ENCODE data around the gene ZNF732. TPM values are rescaled to one million over a fixed set of nuclear protein-coding genes. Genes with fewer than 3 reads are reported as not detected.
A peak's percentile ranks its signal among the peaks of the same experiment; 100 is the strongest.
"Not testable (repeated sequence)": the region's sequence is repeated elsewhere in the genome, so short reads cannot be mapped to it uniquely, and the experiment has no call there.

The ZNF732 gene
- total RNA-seq (2014; rRNA removed; shearing (Covaris generic)), result 0.10 and 0.66 TPM in 2 replicates

- peak; percentile 61 for DNase-seq (ENCODE audit: low spot score)
Observed at GRCh38 chr4:304969-305680, at the start of gene ZNF732. TSS of gene ZNF732 (minus strand) at chr4:305474. CDS start at chr4:305310, 164 bp downstream.

DNA sequence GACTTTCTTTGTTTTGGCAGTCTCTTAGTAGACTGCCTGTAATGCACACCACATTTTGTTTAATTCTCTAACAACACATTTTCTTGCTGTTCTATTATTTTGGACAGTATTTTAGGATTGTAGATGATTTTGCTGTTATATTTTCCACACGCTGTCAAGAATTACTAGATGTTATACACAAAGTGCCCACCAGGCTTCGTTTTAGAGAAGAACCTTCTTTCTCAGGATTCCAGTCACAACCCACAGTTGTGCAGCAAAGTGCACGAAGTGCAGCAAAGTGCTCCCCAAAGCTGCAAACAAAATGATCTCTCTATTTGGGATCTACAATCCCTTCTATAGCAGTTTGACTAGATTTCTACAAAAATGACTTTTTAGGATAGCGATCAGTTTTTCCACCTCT, 34.7 kb upstream of the ZNF732 start:
- DNase-seq (ENCODE audit: low spot score), result no peak

DNA sequence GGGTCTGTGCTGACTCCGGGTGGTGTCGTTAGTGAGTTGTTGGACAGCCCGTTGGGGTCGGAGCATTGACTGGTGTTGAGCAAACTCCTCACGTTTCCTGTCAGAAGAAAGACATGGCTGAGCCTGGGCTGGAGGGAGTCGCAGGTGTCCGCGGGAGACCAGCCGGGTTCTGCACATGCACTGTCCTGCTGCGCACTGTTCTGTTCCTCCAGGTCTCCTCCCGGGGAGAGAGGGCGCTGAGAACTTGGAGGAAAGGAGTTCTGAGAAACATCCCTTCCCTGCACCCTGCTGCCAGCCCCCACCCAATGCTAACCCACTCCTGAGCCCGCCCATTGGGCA, 33.5 kb upstream of the ZNF732 start:
- no peak for DNase-seq (ENCODE audit: low spot score)

DNA sequence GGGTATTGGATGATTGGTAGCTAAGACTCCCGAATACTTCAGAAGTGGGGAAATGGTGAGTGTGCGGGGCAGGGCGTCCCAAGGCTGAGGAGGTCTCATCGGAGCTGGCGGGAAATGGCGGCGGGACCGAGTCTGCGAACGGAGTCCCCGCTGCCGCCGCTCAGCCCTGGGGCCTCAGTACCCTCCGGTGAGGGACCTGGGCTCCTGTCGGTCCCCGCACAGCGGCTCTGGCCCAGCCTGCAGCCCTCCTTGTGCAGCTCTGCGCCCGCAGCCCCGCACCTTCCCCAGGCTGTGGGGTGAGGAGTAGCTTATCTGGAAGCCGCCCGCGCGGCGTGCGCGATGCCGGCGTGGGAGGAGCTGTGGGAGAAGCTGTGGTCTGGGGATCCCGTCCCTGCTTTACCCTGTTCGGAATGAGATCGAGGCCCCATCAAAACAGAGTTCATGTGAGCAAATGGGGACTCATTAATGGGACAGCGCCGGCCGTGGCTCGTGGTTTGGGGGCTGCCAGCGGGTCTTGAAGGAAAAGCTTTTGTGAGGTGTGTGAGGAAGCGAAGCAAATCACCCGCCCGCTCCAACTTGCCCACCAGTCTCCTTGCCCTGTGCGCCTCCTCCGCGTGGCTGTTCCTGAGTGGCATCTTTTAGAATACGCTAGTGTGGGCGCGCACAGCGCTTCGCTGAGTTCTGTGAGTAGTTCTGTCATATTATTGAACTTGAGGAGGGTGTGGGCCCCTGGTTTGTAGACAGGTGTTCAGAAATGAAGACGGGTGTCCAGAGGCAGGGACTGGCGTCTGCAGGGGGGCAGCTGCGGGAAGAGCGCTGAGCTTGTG, 32.9 kb upstream of the ZNF732 start:
- DNase-seq (ENCODE audit: low spot score), result no peak

GRCh38 chr4:337143-337931, 32.1 kb upstream of the ZNF732 start, which contains the start of gene ZNF141:
TSS of gene ZNF141 (plus strand) at chr4:337814. CDS start at chr4:337984, 170 bp downstream.
- DNase-seq (ENCODE audit: low spot score), result peak; percentile 29

DNA sequence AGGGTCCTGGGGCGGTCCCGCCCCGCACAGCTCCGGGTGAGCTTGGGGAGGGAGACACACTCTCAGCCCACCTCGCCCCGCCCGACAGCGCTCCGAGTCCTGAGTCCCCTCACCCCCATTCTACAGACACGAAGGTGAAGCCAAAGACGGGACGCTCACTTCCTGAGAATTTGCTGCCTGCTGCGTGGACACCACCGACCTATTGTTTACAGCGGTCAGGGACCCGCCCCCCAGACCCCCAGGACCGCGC, 31.5 kb upstream of the ZNF732 start:
- no peak for DNase-seq (ENCODE audit: low spot score)

DNA sequence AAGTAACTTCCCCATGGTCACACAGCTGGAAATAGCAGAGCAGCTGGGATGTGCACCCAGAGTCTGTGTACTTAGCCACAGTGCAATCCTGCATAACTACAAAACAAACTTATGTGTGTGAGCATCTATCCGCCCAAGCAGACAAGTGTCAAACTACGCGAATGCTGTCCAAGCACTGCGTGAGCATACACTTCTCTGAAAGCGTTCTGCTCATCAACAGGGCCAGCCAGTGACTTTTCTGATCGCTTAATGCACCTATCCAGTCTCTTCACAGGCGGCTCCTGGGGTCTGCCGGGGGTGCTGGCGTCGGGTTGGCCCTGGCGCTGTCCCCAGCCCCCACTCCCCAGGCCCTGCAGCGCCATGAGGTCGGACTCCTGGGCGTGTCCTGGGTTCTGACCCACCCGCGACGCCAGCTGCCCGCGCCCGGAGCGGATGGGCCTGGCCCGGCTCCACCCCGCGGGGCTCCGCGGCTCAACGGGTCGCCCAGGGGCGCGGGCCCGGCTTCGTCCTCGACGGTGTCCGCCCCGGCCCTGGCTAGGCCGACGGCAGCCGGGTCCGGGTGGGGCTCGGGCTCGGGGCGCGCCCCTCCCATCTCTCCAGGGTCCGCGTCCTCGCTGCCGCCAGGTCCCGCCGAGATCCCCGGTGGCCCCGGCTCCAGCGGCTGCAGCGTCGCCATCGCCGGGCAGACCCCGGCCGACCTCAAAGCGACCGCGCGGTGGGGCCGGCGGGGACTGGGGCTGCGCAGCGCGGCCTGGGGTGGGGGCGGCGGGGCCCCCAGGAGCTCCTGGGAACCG, 31.0 kb upstream of the ZNF732 start:
- DNase-seq (ENCODE audit: low spot score), result no peak

DNA sequence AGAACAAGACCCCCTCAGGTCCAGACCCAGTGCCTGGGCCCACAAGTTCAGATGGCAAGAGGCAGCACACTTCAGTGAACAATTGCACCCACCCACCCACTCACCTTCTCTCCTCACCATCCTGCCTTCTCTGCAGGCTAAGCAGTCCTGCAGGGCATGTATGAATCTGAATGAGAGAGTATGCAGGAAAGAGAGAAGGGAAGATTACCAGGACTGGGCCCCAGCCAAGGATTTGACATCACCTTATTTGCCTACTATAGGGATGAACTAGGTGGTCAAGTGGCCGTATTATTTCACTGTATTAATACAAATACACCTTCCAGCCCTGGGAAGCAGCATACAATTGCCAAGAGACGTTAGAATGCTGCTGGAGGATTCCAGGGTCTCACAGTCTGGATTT, 30.2 kb upstream of the ZNF732 start:
- no peak for DNase-seq (ENCODE audit: low spot score)

DNA sequence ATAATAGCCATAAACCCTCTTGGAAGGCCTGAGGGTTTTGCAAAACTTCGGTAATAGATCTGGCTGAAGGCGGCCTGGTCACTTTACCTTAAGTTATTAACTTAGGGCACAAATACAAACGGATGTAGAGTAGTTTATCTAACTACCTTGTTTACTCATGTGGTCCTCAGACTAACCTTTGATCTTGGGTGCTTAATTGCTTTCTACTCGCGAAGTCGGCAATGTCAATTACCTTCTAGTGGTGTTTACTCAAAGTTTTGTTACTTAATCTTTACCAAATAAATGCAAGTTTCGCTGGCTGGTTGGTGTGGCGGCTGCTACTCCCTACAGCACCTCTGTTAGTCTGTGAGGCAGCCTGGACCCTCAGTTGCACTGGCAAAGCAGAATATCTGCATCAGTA, 23.5 kb upstream of the ZNF732 start:
- DNase-seq (ENCODE audit: low spot score), result no peak

DNA sequence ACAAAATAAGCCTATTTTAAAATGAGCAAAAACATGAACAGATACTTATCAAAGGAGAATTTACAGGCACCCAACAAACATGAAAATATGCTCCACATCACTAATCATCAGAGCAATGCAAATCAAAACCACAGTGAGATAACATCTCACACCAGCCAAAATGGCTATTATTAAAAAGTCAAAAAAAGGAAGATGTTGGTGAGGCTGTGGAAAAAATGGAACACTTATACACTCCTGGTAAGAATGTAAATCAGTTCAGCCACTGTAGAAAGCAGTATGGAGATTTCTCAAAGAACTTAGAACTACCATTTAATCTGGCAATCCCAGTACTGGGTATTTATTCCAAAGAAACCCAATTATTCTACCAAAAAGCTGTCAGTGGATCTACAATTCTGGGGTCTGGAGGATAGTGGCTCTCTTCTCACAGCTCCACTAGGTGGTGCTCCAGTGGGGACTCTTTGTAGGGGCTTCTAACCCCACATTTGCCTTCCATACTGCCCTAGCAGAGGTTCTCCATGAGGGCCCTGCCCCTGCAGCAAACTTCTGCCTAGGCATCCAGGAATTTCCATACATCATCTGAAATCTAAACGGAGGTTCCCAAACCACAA, 9.1 kb upstream of the ZNF732 start:
- DNase-seq (ENCODE audit: low spot score), result no peak

GRCh38 chr4:309807-310206, 4.5 kb upstream of the ZNF732 start:
- no peak for DNase-seq (ENCODE audit: low spot score)

DNA sequence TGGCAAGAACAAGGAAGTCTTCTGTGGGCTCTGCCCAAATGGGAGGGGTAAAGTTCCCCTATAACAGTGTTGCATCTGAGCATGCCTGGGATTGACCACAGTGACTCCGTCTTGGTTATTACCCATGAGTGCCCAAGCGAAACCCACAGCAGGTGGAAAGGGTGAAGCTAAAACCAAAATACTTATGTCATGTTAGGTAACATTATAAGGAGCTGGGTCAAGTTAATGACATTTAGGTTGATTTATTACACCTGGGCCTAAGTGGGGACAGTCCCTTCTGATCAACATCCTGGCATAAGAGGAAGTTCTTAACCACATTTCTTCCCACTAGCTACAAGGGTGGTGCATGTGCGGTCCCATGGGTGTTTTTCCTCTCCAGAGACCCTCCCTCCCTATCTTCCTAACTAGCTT, 1.3 kb upstream of the ZNF732 start:
- no peak for DNase-seq (ENCODE audit: low spot score)

DNA sequence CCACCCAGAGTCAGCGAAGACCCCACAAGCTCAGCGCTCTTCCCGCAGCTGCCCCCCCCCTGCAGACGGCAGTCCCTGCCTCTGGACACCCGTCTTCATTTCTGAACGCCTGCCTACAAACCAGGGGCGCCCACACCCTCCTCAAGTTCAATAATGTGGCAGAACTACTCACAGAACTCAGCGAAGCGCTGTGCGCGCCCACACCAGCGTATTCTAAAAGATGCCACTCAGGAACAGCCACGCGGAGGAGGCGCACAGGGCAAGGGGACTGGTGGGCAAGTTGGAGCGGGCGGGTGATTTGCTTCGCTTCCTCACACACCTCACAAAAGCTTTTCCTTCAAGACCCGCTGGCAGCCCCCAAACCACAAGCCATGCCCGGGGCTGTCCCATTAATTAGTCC, 758 bp downstream of the ZNF732 start:
- DNase-seq (ENCODE audit: low spot score), result not testable (repeated sequence)

GRCh38 chr4:302381-302780, 2.9 kb downstream of the ZNF732 start:
- no peak for DNase-seq (ENCODE audit: low spot score)

DNA sequence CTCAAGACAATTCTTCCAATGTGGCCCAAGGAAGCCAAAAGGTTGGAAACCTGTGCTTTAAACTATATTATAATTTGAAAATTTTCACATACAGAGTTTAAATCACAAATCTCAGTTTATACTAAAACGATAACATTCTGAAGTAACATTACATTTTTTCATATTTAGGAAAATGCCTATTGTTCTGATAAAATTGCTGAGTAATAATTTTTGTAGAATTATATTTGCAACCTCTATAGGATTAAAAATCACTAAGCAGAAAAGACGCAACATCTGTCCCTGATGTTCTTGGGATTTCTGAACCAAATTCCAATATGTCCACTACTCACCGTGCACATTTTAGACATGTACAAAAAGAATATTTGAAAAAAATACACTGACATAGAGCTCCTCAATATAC, 10.5 kb downstream of the ZNF732 start:
- no peak for DNase-seq (ENCODE audit: low spot score)

GRCh38 chr4:288891-289290, 16.4 kb downstream of the ZNF732 start:
- no peak for DNase-seq (ENCODE audit: low spot score)

DNA sequence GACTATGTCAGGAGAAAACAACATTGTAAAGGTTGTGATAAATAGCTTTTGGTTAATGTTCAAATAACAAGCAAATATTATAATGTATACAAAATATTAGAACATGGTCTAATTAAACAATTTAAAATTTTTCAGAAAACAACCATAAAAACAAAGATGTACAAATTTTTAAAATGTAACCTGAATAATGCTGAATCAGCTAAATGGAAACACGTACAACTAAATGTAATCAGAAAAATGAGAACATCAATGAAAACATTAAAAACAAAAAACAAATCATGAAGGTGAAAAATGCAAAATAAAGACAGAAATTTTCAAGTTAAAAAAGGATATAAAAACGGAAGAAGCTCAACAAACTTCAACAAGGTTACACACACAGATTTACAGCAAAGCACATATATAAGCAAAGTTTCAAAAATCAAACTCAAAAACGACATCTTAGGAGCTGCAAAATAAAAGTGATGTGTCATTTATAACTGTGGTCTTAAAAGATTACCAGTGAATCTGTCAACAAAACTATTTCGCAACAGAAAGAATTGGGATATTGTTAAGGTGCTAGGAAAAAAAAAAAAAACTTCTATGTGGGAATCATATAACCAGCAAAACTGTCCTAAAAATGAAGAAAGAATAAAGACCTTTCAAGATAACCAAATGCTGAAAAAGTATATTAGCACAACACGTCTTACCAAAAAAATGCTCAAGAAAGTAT, 31.8 kb downstream of the ZNF732 start:
- DNase-seq (ENCODE audit: low spot score), result no peak

GRCh38 chr4:271492-272103, 33.7 kb downstream of the ZNF732 start:
- DNase-seq (ENCODE audit: low spot score), result no peak

- DNase-seq (ENCODE audit: low spot score), result not testable (repeated sequence)
Observed at GRCh38 chr4:259240-259639, 46.0 kb downstream of the ZNF732 start.

- no peak for DNase-seq (ENCODE audit: low spot score)
Observed at GRCh38 chr4:256492-256891, 48.8 kb downstream of the ZNF732 start.
